Adipocyte (in vitro differentiated cells): ENCODE data around the gene LILRB3.
"Not testable (repeated sequence)": the region's sequence is repeated elsewhere in the genome, so short reads cannot be mapped to it uniquely, and the experiment has no call there.

ENCODE experiments used
- DNase-seq: peaks from one replicate; pipeline ENCODE4 v3.0.0-alpha.2; 2015; ENCODE audit warnings: low read depth
- H3K27me3 ChIP-seq: replicated peaks from 2 replicates; pipeline ENCODE4 v1.7.0; 2013; ENCODE audit warnings: mild to moderate bottlenecking, low read length, moderate library complexity; ENCODE audit not compliant: control insufficient read depth, insufficient read depth
- H3K36me3 ChIP-seq: 2 replicates; pipeline ENCODE4 v1.7.0; 2013; ENCODE audit warnings: low read length, mild to moderate bottlenecking, moderate library complexity; ENCODE audit not compliant: control insufficient read depth, insufficient read depth, severe bottlenecking
- H3K4me1 ChIP-seq: 2 replicates; pipeline ENCODE4 v1.7.0; 2013; ENCODE audit warnings: mild to moderate bottlenecking, low read length, moderate library complexity; ENCODE audit not compliant: control insufficient read depth, insufficient read depth
- H3K4me3 ChIP-seq: 2 replicates; pipeline ENCODE4 v1.7.0; 2013; ENCODE audit warnings: mild to moderate bottlenecking, low read length, moderate library complexity
- H3K9ac ChIP-seq: 2 replicates; pipeline ENCODE4 v1.7.0; 2013; ENCODE audit warnings: mild to moderate bottlenecking, low read length, moderate library complexity
- H3K9me3 ChIP-seq: 2 replicates; pipeline ENCODE4 v1.7.0; 2013; ENCODE audit warnings: mild to moderate bottlenecking, low read length, moderate library complexity; ENCODE audit not compliant: control insufficient read depth

Gene LILRB3

GRCh38 chr19:54196536-54196935 lies 26.3 kb downstream of the LILRB3 start:
- no peak overlapping the region for H3K4me3 ChIP-seq
- H3K9me3 ChIP-seq = no peaks in the 10 kb centered on the region
- H3K4me1 ChIP-seq = peaks cover 10% of the 10 kb centered on the region
- no peak for DNase-seq
- H3K9ac ChIP-seq = no peak overlapping the region
- no peaks in the 10 kb centered on the region for H3K27me3 ChIP-seq
- peaks cover 14% of the 10 kb centered on the region for H3K36me3 ChIP-seq

DNA sequence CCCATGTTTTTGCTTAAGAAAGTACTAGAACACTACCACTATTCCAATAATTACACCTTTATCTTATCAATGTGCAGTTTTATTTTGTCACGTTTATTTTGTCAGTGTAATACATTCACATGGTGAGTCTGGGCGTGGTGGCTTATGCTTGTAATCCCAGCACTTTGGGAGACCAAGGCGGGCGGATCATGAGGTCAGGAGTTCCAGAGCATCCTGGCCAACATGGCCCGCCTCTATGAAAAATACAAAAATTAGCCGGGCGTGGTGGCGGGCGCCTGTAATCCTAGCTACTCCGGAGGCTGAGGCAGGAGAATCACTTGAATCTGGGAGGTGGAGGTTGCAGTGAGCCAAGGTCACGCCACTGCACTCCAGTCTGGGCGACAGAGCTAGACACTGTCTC lies 28.3 kb downstream of the LILRB3 start:
- H3K4me1 ChIP-seq, DNase-seq, H3K27me3 ChIP-seq, H3K9me3 ChIP-seq, H3K4me3 ChIP-seq: not testable (repeated sequence)
- Histone ChIP-seq H3K36me3 (peaks cover 13% of the 10 kb centered on the region), H3K9ac (peak overlapping the region; percentile 29)

- peaks cover 17% of the 10 kb centered on the region for H3K4me1 ChIP-seq
- H3K9ac ChIP-seq = peak overlapping the region; percentile 25
- DNase-seq = no peak
- H3K4me3 ChIP-seq = no peak overlapping the region
- peaks cover 13% of the 10 kb centered on the region for H3K36me3 ChIP-seq
- no peaks in the 10 kb centered on the region for H3K9me3 ChIP-seq
- H3K27me3 ChIP-seq = no peaks in the 10 kb centered on the region
These were observed 29.8 kb downstream of the LILRB3 start for GRCh38 chr19:54193011-54193410.

- DNase-seq = no peak
- peak overlapping the region; percentile 91 for H3K4me3 ChIP-seq
- peaks cover 18% of the 10 kb centered on the region for H3K4me1 ChIP-seq
- H3K27me3 ChIP-seq = no peaks in the 10 kb centered on the region
- H3K36me3 ChIP-seq = peaks cover 13% of the 10 kb centered on the region
- H3K9me3 ChIP-seq = no peaks in the 10 kb centered on the region
- H3K9ac ChIP-seq = peak overlapping the region; percentile 96
These were observed 30.9 kb downstream of the LILRB3 start for GRCh38 chr19:54191811-54192453.

GRCh38 chr19:54191011-54191810 lies 31.6 kb downstream of the LILRB3 start, which contains the start of gene TSEN34:
TSS of gene TSEN34 (plus strand) at chr19:54191308. CDS start at chr19:54191365, 57 bp downstream.
- DNase-seq = peak; percentile 93
- peak within 1 kb of the TSS; percentile 91 for H3K4me3 ChIP-seq
- H3K9me3 ChIP-seq = no peaks in the 10 kb centered on the region
- H3K27me3 ChIP-seq = no peaks in the 10 kb centered on the region
- peak within 1 kb of the TSS; percentile 96 for H3K9ac ChIP-seq
- H3K4me1 ChIP-seq = peaks cover 18% of the 10 kb centered on the region
- peaks cover 13% of the 10 kb centered on the region for H3K36me3 ChIP-seq

DNA sequence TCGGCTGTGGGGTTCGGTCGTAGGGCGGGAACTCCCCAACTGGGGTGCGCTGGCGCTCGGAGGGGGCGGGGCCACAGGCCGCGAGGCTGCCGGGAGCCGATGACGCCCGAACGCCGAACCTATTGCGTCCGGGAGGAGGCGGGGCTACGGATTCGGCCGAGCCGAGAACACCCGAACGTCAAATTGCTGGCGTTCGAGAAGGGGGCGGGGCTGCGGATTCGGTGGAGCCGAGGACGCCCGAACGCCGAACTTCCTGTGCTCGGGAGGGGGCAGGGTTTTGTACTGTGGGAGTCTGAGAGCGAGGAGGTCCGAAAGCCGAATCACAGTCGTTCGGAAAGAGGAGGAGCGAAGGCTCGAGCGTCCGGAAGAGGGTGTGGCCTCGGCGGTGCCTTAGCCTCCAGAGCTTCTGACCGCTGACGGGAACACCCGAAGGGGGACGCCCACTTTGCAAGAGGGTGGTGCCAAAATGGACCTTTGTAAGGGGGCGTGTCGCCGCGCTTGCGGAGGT lies 32.2 kb downstream of the LILRB3 start:
- no peaks in the 10 kb centered on the region for H3K9me3 ChIP-seq
- H3K27me3 ChIP-seq = no peaks in the 10 kb centered on the region
- DNase-seq = peak; percentile 100
- H3K36me3 ChIP-seq = peaks cover 11% of the 10 kb centered on the region
- H3K9ac ChIP-seq = peak overlapping the region; percentile 96
- H3K4me1 ChIP-seq = peaks cover 18% of the 10 kb centered on the region
- peak overlapping the region; percentile 91 for H3K4me3 ChIP-seq

DNA sequence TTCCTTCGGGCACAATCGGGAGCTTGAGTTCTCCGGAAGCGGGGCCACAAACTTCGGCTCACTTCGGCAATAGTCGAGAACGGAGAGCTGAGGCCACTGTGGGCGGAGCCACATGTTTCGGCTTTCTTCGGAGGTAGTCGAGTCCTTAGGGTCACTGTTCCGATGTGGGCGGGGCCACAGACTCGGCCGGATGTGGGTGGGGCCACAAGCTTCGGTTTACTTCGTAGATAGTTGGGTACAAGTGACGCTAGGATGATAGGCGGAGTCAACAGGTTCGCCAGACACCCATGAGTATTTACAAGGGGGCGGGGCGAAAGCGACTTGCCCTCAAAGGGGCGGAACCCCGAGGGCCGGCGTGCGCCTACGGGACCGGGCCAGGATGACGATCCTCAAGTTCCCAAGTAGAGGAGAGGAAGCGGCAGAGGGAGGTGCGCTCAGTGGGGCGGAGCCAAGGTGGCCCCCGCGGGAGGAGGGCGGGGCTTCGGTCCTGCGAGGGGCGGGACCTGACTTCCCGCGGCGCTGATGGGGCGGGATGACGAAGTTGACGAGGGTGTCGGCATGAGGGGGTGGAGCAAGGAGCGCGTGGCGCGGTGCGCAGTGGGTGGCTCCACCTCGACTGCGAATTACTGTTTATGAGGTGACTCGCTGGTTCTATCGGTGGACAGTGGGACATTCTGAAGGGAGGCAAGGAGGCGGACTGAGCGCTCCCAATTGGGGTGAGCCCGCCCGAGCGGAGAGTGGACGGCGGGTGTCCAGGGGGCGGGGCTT lies 32.9 kb downstream of the LILRB3 start:
- Histone ChIP-seq H3K4me3 (peak overlapping the region; percentile 91), H3K4me1 (peaks cover 18% of the 10 kb centered on the region), H3K27me3 (no peaks in the 10 kb centered on the region), H3K9ac (peak overlapping the region; percentile 96), H3K9me3 (no peaks in the 10 kb centered on the region), H3K36me3 (peaks cover 10% of the 10 kb centered on the region)
- DNase-seq = peak; percentile 100

- no peak for DNase-seq
- Histone ChIP-seq H3K9ac (peak within 1 kb of the TSS; percentile 96), H3K9me3 (no peaks in the 10 kb centered on the region), H3K4me1 (peaks cover 18% of the 10 kb centered on the region), H3K4me3 (peak within 1 kb of the TSS; percentile 91), H3K27me3 (no peaks in the 10 kb centered on the region), H3K36me3 (peaks cover 10% of the 10 kb centered on the region)
These were observed 33.6 kb downstream of the LILRB3 start, which contains the start of gene MBOAT7 for GRCh38 chr19:54189145-54189734. TSS of gene MBOAT7 (minus strand) at chr19:54189580. CDS start at chr19:54188508, 1,072 bp downstream.

DNA sequence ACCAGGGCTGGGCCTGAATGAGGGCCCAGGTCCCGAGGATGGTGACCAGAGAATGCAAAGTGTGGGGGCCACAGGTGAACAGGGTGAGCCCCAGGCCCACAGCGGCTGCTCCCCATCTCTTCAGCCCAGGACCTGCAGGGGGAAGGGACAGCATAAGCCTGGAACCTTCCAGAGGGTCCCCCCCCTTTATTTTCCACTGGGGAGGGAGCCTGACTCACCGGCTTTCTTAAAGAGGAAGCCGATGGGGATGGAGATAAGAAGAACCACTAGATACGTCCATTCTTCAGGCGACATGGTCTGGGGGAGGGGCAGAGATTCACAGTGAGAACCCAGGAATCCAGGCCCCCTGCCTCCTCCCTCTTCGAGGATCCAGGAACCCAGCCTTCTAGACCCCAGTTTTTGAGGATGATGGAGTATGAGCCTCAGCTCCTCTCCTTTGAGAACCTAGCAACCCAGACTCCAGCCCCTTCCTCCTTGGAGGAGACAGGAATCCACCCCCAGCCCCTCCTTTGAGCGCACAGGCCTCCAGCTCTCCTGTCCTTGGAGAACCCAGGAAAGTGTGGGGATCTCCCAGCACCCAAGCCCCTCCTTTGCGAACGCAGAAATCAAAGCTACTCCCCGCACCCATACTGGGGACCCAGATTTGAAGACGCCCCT lies 34.5 kb downstream of the LILRB3 start:
- Histone ChIP-seq H3K4me3 (peak overlapping the region; percentile 91), H3K27me3 (no peaks in the 10 kb centered on the region), H3K9me3 (no peaks in the 10 kb centered on the region), H3K4me1 (peaks cover 18% of the 10 kb centered on the region), H3K36me3 (peaks cover 4% of the 10 kb centered on the region), H3K9ac (peak overlapping the region; percentile 93)
- peak; percentile 73 for DNase-seq

DNA sequence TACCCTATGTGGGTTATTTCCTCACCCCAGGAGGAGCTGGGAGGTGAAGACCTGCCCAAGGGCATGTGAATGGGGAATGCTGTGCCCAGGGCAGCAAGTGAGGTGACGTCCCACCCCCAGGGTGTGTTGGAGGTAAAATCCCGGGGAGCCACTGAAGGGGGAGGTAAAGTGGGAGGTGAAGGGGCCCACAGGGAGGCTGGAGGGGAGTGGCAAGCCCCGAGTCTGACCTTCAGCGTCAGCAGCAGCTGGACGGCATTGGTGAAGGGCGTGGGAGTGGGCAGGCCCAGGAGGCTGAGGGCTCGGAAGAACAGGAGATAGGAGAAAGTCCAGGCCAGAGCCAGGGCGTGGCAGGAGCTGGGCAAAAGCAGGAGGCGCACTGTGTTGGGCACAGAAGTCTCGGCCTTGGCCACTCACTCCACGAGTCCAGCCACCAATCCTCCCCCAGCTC lies 35.8 kb downstream of the LILRB3 start:
- no peak for DNase-seq
- no peaks in the 10 kb centered on the region for H3K27me3 ChIP-seq
- H3K4me1 ChIP-seq = peaks cover 12% of the 10 kb centered on the region
- no peak overlapping the region for H3K4me3 ChIP-seq
- H3K36me3 ChIP-seq = no peaks in the 10 kb centered on the region
- H3K9me3 ChIP-seq = no peaks in the 10 kb centered on the region
- H3K9ac ChIP-seq = no peak overlapping the region
